ENCODE results near the gene ASTN2.
"Not testable (repeated sequence)": the region's sequence is repeated elsewhere in the genome, so short reads cannot be mapped to it uniquely, and the experiment has no call there.

ASTN2 gene

DNA sequence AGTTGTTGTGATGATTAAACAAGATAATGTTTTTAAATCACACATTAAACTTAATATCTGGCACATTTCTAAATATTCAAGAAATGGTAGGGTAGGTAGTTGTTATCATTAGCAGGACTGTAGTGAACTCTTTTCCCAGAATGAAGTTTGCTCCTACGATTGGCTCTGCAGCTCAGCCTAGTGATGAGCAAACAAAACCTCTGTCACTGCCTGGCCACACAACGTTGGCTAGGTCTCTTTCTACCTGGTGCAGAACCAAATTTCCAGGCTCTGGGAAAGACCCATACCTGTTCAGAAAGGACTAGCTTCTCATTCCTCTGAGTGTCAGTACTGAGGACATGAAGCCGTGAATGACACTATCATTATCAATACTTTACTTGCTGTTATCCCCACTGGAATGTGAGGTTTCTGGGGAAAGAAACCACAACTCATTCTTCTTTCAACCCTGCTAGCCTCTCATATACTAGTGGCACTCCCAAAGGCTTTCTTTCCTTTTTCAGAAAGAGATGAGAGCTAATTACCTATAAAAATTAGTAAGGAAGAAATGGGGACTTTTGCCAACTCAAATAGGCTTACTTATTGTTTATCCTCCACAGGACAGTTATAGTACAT lies 947.0 kb downstream of the ASTN2 start:
- DNase-seq, result no peak

DNA sequence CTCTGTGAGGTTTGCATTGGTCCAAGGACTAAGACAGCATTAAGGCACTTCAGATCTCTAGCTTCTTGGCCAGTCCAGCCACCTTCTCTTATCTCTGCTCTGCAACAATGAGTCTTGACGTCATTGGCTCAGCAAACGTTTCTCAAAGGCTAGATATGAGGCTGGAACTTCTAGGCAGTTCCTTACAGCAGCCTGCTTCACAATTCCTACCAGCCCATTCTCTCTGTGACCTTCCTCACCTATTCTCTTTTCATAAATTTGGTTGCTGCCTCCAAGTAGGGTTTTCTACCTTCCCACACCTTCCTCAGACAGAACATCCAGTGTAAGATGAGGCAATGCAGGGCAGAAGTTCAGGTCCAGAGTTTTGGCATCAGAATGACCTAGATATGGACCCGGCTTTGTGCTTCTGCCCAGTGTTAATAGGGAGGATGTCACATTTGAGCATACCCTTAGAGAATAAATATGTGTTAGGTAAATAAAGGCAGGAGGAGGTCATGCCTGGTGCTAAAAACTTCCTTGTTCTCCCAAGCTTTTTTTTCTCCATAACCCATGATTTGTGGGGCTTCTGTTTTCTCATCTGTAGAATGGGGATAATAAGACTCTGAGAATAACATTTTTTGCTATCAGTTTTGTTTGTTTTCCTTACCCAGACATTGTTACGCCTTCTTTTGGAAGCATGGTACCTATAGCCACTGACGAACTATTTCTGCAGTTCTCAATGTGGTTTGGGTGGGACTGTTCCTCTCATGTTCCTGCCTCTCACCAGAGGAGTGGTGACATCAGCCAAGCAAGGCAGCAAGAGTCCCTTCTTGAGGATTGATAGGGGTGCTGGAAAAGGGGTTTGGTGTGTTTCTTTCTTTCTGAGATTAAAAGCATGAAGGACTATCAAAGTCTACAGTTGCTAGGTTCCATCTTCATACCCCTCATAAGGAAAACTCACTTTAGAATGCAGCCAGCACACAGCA lies 948.3 kb downstream of the ASTN2 start:
- DNase-seq, result no peak

DNA sequence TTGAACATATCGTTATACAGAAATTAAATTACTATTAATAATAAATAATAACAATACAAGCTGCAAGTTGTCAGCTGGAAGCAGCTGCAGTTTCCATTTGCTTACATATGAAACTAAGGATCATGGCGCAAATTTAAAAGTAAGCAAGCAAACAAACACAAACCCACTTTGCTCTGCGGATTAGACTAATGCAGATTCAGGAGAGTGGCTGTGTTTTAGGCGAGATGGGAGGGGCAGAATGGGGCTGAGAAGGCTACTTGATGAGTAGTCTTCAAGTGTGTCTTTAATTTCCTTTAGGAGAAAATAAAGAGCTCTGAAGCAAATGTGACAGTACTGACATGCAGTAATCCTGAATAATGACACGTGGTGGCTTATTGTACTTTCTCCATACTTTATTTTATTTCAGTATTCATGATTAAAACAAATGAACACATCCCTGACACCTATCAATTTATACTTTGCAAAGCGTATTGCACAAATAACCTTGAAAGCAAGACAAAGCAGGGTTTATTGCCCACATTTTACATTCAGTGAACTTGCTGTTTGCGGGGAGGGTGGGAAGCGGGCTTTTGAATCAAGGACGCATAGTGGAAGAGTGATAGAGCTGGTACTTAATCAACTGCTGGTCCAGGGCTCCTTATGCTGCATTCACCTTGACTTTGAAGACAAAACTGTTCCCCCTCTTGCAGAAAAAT lies 949.1 kb downstream of the ASTN2 start:
- no peak for DNase-seq

DNA sequence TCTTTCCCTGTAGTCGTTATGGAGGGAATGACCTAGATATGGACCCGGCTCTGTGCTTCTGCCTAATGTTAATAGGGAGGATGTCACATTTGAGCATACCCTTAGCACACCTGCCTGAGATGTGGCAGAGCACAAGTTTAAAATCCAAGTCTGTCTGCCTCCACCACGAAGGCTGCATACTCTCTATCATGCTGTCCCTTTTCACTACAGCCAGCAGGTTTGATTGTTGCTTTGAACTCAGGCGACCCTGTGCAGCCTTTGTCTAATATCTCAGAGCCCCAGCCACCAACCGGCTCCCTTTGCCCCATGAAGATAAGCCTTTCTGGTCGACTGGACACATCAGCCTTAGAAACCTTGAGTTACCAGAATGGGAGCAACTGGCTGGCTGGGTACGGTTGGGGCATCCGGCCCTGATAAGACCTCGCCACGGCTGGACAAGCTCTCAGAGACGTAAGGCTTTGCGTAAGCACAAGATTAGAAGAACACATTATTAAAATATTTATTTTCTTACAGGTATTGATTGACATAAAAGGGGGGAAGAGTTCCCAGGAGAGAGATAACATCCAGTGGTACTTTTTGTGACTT lies 949.8 kb downstream of the ASTN2 start:
- no peak for DNase-seq

DNA sequence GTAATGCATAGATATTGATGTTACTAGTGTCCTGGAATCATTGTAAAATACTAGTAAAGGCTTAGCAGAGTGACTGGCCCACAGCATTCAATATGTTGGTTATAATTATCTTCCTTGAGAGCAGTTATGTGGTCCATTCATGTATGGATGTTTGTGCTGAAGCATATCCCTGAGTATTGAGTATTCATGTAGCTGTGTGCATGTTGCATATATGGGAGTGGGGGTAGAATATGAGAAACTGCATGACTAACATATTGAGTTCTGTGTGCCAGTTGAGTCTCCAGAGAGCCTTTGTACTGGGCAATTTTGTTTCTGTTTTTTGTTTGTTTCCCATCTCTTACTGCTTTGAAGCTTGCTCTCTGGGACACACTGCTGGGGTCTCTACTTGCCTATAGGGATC lies 950.4 kb downstream of the ASTN2 start:
- DNase-seq, result no peak

DNA sequence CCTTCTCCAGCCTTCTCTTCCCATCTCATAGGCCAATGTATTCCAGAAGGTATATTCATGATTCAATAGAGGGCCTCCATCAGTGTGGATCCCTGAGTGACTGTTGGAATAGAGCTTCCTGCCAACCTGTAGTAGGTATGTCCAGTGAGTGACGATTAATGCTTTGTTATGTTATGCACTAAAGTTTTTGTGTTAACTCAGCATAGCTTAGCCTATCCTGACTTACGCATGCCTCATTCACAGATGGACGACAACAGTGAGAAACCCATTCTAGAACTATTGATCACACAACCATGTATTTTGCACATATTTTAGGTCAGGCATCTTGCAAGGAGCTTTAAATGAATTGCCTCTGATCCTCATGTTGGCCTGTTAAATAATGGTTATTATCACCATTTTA lies 953.2 kb downstream of the ASTN2 start:
- DNase-seq, result no peak

DNA sequence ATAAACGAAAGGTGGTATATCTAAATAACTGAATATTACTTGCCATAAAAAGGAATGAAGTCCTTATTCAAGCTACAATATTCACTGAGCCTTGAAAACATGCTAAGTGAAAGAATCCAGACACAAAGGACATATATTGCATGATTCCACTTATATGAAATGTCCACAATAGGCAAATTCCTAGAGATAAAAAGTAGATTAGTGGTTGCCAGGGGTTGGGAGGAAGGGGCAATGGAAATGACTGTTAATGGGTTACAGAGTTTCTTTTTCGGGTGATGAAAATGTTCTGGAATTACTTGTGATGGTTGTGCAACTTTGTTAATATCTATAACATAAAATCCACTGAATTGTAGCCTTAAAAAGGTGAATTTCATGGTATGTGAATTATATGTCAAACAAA lies 954.8 kb downstream of the ASTN2 start:
- DNase-seq, result no peak

DNA sequence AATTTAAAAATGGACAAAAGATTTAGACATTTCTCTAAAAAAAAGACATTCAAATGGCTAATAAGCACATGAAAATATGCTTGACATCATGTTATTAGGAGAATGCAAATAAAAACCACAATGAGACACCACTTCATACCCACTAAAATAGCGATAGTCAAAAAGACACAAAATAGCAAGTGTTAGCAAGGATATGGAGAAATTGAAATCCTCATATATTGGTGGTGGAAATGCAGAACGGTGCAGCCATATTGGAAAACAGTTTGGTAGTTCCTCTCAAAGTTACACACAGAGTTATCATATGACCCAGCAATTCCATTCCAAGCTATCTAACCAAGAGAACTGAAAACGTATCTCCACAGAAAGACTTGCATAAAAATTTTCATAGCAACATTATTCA lies 955.3 kb downstream of the ASTN2 start:
- DNase-seq, result no peak

DNA sequence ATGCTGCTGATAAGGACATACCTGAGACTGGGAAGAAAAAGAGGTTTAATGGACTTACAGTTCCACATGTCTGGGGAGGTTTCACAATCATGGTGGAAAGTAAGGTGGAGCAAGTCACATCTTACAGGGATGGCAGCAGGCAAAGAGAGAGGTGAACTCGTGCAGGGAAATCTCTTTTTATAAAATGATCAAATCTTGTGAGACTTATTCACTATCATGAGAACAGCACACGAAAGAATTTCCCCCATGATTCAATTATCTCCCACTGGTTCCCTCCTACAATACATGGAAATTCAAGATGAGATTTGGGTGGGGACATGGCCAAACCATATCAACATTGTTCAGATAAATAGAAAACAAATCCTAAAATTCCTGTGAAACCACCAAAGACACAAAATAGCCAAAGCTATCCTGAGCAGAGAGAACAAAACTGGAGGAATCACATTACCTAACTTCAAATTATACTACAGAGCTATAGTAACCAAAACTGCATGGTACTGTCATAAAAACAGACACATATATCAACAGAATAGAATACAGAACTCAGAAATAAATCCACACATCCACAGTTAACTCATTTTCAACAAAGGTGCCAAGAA lies 958.3 kb downstream of the ASTN2 start:
- DNase-seq, result no peak

DNA sequence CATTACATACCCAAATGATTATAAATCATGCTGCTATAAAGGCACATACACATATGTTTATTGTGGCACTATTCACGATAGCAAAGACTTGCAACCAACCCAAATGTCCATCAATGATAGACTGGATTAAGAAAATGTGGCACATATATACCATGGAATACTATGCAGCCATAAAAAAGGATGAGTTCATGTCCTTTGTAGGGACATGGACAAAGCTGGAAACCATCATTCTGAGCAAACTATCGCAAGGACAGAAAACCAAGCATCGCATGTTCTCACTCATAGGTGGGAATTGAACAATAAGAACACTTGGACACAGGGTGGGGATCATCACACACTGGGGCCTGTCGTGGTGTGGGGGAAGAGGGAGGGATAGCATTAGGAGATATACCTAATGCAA lies 960.3 kb downstream of the ASTN2 start:
- DNase-seq, result not testable (repeated sequence)

DNA sequence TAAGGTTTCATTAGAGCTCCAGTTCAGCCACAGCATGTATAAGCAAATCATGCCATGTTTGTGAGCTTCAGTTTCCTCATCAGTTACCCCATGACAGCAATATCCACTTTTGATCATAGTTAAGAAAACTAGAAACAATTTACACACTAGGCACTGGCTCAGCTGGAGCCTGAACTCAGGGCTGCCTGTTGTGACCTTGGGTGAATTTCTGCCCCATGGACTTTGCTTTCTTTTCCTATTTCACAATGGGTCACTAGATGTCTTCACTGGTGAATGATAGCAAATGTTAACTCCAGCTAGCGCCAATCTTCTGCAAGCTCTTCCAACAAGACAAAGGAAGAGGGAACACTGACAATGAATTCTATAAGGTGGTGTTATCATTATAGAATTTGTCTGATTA lies 961.1 kb downstream of the ASTN2 start:
- DNase-seq, result no peak

DNA sequence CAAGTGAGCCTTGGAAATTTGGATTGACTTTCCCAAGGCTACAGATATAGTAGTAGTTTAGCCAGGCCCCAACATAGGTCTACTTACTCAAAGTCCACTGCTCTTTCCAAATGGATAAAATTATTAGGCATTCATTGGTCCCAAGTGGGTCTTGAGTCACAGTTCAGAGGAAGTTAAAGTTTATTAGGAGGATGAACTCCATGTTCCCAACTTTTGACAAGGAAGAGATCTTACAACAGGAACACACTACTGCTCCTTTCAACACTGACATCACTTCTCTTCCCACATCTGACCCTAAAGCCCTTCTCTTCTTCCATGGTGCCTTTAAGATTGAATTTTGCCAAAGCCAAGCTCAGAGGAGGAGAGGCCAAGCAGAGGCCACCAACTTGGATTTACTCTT lies 962.2 kb downstream of the ASTN2 start:
- no peak for DNase-seq

DNA sequence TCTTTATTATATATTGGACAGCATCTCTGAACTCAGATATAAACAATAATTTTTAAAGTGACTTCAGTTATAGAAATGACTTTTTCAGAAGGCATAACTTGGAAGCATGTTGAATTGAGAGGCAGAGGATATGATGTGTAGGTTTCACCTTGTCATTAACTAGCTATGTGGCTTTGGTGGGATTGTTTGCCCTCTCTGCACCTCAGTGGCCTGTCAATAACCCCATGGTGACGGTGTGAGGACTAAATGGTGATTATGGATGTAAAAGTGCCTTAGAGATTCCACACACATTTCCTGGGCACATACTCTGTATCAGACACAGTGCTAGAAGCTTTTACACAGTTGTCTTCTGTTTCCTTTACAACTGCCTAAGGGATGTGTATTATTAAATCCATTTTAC lies 962.6 kb downstream of the ASTN2 start:
- no peak for DNase-seq

DNA sequence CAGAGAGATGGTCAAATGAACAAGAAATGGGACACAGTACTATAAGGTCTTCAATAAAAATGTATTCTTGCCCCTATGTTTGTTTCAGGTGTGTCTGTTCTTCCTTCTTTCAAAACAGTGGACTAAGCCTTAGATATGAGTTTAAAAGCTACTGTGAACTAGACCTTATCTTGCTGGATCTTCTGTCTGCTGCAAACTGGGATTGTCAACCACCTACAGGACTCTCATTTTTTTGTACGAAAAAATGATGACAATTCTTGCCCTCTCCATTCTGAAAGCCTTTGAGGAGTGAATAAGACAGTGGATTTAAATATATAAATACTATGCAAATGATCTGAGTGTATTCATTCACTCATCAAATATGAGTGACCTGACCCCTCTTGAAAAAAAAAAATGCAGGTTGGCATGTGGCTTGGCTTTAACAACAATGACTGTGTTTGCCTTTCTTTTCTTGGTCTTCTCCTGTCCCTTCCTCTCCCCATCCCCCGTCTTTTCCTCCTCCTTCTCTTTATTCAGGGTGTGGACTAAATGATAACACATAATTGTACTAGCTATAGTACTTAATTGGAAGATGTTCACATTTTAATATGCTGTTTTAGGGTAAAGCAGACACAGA lies 963.2 kb downstream of the ASTN2 start:
- DNase-seq, result no peak

DNA sequence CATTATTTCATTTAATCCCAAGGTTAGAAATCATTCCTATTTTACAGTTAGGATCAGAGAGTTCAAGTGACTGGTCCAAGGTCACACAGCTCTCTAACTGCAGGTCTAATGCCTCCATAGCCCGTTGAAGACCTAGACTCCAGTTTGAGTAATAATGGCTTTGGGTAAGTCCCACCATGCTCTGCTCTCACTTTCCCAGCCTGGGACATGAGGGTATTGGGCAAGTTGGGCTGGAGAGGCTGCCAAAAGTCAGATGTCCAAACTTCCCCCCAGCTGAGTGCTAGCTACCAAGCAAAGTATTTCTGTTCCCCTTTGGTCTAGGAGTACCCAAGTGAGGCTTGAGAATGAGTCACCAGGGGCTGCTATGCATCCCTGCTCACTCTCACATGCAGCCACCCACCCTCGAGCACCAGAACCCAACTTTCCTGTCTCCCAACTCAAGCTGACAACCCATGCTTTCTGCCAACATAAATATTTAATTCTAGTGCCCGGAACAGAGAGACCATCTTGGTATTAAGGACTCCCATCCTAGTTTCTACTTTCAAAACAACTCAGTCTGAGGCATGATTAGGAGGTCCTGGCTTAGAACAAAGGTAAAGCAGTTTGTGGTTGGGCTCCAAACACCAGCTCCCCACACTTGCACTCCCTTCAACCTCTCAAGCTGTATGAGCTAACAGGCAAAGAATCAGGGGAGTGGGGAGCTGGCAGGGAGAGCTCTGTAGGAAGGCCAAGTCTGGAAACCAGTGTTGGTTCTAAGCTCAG lies 964.3 kb downstream of the ASTN2 start:
- DNase-seq, result peak; percentile 79 to 80

DNA sequence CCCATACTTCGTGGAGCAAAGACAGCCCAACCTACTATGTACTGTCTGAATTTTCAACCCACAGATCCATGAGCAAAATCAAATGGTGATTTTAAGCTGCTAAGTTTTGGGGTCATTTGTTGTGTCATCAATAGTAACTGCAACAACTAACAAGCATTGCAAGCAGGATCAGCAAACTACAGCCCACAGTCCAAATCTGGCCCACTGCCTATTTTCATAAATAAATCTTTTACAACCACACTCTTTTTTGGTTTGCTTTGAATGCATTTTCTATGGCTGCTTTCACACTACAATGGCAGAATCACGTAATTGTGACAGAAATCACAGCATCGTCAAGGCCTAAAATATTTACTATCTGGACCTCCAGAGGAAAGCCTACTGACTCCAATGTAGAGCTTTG lies 964.9 kb downstream of the ASTN2 start:
- DNase-seq, result no peak

DNA sequence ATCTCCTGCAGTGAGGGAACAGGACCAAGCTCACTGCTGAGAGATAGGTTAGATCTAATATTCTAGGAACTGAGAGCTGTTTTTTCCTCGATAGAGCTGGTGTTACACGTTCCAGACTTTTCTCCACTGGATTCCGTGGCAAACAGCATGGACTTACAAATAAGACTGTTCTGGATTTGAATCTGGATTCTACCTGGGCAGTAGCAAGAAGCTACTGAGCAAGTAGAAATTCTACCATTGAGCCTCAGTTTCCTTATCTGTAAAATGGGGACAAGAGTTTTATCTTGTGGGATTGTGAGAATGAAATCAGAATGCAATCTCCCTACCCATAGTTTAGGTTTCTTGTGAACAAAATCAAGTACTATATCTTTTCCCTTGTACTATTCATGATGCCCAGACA lies 966.4 kb downstream of the ASTN2 start:
- no peak for DNase-seq

DNA sequence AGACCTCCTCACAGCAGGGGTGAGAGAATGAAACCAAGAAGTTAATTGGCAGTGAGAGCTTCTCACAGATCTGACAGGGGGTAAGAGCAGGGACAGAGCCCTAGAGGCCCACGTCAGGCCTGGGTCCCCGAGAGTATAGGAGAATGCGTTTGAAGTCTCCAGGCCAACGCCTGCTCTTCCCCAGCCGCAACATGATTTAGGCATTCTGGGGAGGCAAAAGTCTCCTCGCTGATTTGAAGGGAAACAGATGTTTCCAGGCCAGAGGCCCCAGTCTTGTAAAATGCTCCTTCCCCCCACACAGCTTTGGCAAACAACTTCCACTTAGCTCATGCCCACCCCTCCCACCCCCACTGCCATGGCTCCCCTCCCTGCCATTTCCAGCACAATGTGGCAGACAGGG lies 966.9 kb downstream of the ASTN2 start:
- DNase-seq, result peak; percentile 88 to 93

DNA sequence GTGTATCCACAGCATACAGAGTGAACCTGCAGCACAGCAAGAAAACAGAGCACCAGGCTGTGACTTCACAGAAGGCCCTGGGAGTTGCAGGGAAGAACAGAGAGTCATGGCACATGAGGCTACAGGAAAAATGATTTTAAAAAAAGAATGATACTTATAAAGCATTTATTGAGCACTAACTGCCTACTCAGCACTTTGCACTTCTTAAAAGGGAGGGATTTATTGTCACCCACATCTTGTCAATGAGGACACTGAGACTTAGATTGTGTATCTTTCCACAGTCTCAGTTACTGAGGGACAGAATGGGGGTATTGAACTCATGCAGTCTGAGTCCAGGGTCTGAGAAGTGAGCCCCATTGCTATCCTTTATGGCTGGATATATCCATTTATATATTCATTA lies 972.3 kb downstream of the ASTN2 start:
- no peak for DNase-seq

DNA sequence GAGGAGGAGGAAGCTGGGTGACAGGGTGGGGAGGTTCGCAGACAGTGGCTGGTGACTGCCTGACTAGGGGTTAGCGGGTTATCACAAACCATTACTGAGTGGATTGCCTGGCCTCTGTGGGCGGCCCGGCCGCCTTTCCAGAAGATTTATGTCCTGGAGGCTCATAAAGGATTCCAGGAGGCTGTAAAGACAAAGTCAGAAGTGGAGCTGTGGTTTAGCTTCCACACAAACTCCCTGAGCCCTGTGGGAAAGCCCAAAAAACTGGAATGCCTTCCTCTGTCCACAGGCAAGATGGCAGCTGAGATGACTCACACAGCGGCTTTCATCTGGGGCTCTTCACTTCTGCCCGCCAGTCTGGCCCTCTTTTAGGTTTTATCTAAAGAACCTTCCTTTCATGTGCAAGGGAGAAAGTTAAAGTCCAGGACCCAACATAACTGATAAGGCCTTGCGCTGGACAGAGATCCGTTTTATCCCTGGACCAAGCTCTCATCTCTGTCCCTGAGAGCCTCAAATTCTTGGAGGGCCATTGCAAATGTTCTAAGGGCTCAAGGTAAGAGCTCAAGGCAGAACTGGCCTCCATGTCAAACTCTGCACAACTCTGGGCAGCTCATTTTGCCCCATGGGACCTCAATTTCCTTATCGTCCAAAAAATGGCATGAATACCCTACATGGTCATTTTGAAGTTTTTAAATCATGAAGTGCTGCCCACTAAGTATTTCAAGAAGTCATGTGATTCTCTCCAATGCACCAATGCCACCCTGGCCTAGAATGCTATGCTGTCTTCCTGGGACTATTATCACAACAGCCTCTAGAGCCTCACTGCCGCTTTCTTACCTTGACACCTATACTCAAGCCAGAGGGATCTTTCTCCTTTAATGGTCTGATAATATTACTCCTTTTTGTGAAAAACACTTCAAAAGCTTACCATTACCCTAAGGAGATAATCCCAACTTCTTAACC lies 977.2 kb downstream of the ASTN2 start:
- no peak for DNase-seq

DNA sequence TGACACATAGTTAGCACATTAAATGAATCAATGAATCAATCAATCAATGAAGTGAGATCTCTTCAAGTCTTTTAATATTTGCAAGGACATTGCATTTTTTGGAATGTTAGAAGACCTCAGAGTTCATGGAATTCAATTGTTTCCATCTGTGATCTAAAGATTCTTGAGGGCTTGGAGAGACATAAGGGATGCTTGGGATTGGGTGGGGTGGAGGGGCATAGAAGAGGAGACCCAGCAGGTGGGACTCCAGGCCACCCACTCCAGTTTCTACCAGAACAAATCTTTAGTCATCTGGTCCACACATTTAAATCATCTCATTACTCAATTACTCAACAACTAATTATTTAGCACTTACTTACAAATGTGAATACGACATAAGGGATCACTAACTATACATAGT lies 978.7 kb downstream of the ASTN2 start:
- no peak for DNase-seq
